Naive thymus-derived CD4-positive, alpha-beta T cell (primary cell): ENCODE data around the gene PPP1R12B. TPM values are rescaled to one million over a fixed set of nuclear protein-coding genes. Genes with fewer than 3 reads are reported as not detected.
"Not testable (repeated sequence)": the region's sequence is repeated elsewhere in the genome, so short reads cannot be mapped to it uniquely, and the experiment has no call there.

Experiments
- ATAC-seq: fragments of 150-1000 bp; cut with Tn5 transposase; 2 replicates; pipeline ENCODE4 v1.10.0; 2021; ENCODE audit warnings: mild to moderate bottlenecking, moderate library complexity
- CTCF ChIA-PET: fragments of 350-600 bp; sonication (Branson Sonifier 250); formaldehyde crosslinking; loops from one replicate; lab custom pipeline; 2021; ENCODE audit warnings: antibody characterized with exemption; lab: Charles Lee
- POLR2A ChIA-PET: fragments of 350-600 bp; sonication (Branson Sonifier 250); formaldehyde crosslinking; loops from one replicate; lab custom pipeline; 2021; ENCODE audit warnings: antibody characterized with exemption, inconsistent platforms; lab: Charles Lee
- DNase-seq, 9 donors: peaks; one replicate each; pipeline versions ENCODE4 v3.0.0 to v3.0.0-alpha.2; 2020 to 2022; ENCODE audit warnings: mixed read lengths in 1 of 9
- H3K27ac ChIP-seq: one replicate; pipeline ENCODE4 v1.7.0; 2013; ENCODE audit warnings: mild to moderate bottlenecking, low read depth, low read length, moderate library complexity
- H3K27me3 ChIP-seq, 2 donors: one replicate each; pipeline ENCODE4 v1.7.0; 2013; ENCODE audit warnings: low read length in 2 of 2, mild to moderate bottlenecking in 2 of 2, moderate library complexity in 2 of 2; ENCODE audit not compliant: control insufficient read depth in 2 of 2, insufficient read depth in 2 of 2
- H3K36me3 ChIP-seq, 3 experiments: 1 replicate in 2 of 3; 2 replicates in 1 of 3; pipeline ENCODE4 v1.7.0; 2013; ENCODE audit warnings: low read length in 3 of 3, mild to moderate bottlenecking in 3 of 3, moderate library complexity in 1 of 3; ENCODE audit not compliant: insufficient read depth in 3 of 3, control insufficient read depth in 2 of 3
- H3K4me1 ChIP-seq, 2 donors: one replicate each; pipeline ENCODE4 v1.7.0; 2013; ENCODE audit warnings: low read length in 2 of 2, mild to moderate bottlenecking in 2 of 2, moderate library complexity in 1 of 2; ENCODE audit not compliant: control insufficient read depth in 2 of 2, insufficient read depth in 2 of 2
- H3K4me3 ChIP-seq: 2 replicates; pipeline ENCODE4 v1.7.0; 2013; ENCODE audit warnings: mild to moderate bottlenecking, low read length
- H3K9me3 ChIP-seq, 3 experiments: 1 replicate in 2 of 3; 2 replicates in 1 of 3; pipeline ENCODE4 v1.7.0; 2013; ENCODE audit warnings: low read length in 3 of 3; ENCODE audit not compliant: control insufficient read depth in 2 of 3
- H3K27ac Mint-ChIP-seq, 9 donors: one replicate each; pipeline ENCODE4 v1.8.0; 2020 to 2022; ENCODE audit warnings: mixed read lengths in 9 of 9, mild to moderate bottlenecking in 8 of 9, moderate library complexity in 5 of 9, inconsistent platforms in 2 of 9
- H3K27me3 Mint-ChIP-seq, 5 donors: one replicate each; pipeline ENCODE4 v1.8.0; 2021 to 2022; ENCODE audit warnings: mixed read lengths in 5 of 5, mild to moderate bottlenecking in 1 of 5
- H3K36me3 Mint-ChIP-seq, 5 donors: one replicate each; pipeline ENCODE4 v1.8.0; 2020 to 2022; ENCODE audit warnings: mixed read lengths in 5 of 5, mild to moderate bottlenecking in 3 of 5, inconsistent platforms in 1 of 5
- H3K4me1 Mint-ChIP-seq, 7 donors: one replicate each; pipeline ENCODE4 v1.8.0; 2020 to 2022; ENCODE audit warnings: mixed read lengths in 7 of 7, mild to moderate bottlenecking in 3 of 7, inconsistent platforms in 1 of 7
- H3K4me3 Mint-ChIP-seq, 10 donors: one replicate each; pipeline ENCODE4 v1.8.0; 2020 to 2022; ENCODE audit warnings: mild to moderate bottlenecking in 10 of 10, mixed read lengths in 10 of 10, moderate library complexity in 6 of 10, inconsistent platforms in 2 of 10
- H3K9me3 Mint-ChIP-seq, 11 donors: one replicate each; pipeline ENCODE4 v1.8.0; 2020 to 2022; ENCODE audit warnings: mixed read lengths in 11 of 11, mild to moderate bottlenecking in 4 of 11, inconsistent platforms in 1 of 11, moderate library complexity in 1 of 11
- intact Hi-C, 2 donors: fragments of 100-400 bp; cut with micrococcal nuclease; formaldehyde crosslinking; loops; one replicate each; pipeline ENCODE4 v1.15.1; 2023
- polyA plus RNA-seq, 2 donors: library from polyadenylated mRNA; unstranded; fragments of 300-500 nt; fragmentation: Illumina TruSeq; gene quantifications; one replicate each; pipeline ENCODE4 v1.2.3, GENCODE V29; 2021
- total RNA-seq, 6 experiments: library from RNA in 5 of 6; stranded (reverse) in 5 of 6; gene quantifications; 1 replicate in 5 of 6; 2 replicates in 1 of 6; pipeline ENCODE4 v1.2.3 and lab custom pipeline; 2021 to 2026

The PPP1R12B gene
- total and polyA plus RNA-seq, 7 experiments from 2014 or later = 5.2 to 38.1 (median 26.8) TPM

DNA sequence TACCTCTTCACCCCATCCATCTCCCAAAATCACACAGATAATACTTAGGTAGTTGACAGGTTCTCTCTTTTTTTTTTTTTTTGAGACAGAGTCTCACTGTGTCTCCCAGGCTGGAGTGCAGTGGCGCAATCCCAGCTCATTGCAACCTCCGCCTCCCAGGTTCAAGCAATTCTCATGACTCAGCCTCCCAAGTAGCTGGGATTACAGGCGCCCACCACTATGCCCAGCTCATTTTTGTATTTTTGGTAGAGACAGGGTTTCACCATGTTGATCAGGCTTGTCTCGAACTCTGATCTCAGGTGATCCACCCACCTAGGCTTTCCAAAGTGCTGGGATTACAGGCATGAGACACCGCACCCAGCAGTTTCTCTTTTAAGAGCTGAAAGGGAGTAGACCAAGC lies 75.8 kb downstream of the PPP1R12B start:
- H3K36me3 Mint-ChIP-seq = peaks cover 1 to 39% (median 10%) of the 10 kb centered on the region in 5 donors
- H3K4me1 ChIP-seq, H3K9me3 ChIP-seq, intact Hi-C loops, H3K27me3 ChIP-seq, H3K36me3 ChIP-seq, H3K27ac ChIP-seq, CTCF ChIA-PET, H3K27me3 Mint-ChIP-seq, POLR2A ChIA-PET, H3K27ac Mint-ChIP-seq, H3K4me3 ChIP-seq, H3K4me1 Mint-ChIP-seq, DNase-seq, H3K4me3 Mint-ChIP-seq, H3K9me3 Mint-ChIP-seq, ATAC-seq: not testable (repeated sequence)

DNA sequence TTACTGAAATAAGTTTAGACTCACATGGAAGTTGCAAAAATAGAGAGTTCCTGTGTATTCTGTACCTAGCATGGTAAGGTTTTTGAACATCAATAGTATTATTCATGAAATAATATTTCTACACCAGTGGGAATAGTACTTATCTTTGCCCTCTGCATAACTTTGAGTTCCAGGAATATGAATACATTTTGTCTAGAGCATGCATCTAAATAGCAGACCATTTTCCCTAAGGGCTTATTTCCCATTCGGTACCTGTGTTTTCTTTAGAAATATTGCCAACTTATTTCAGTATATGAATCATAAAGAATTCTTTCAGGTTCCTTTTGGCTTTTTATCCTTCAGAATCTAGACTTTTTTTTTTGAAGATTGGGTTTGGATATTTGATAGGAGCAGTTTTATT lies 81.6 kb downstream of the PPP1R12B start:
- H3K36me3 ChIP-seq = peaks cover 0 to 15% (median 0%) of the 10 kb centered on the region in 3 experiments
- DNase-seq, H3K9me3 Mint-ChIP-seq, ATAC-seq, POLR2A ChIA-PET, H3K27ac ChIP-seq, H3K9me3 ChIP-seq, intact Hi-C loops, H3K4me3 ChIP-seq, CTCF ChIA-PET, H3K27me3 ChIP-seq, H3K27me3 Mint-ChIP-seq, H3K4me1 ChIP-seq, H3K27ac Mint-ChIP-seq, H3K4me1 Mint-ChIP-seq, H3K4me3 Mint-ChIP-seq: not testable (repeated sequence)
- H3K36me3 Mint-ChIP-seq = peaks cover 6 to 69% (median 24%) of the 10 kb centered on the region in 5 donors

DNA sequence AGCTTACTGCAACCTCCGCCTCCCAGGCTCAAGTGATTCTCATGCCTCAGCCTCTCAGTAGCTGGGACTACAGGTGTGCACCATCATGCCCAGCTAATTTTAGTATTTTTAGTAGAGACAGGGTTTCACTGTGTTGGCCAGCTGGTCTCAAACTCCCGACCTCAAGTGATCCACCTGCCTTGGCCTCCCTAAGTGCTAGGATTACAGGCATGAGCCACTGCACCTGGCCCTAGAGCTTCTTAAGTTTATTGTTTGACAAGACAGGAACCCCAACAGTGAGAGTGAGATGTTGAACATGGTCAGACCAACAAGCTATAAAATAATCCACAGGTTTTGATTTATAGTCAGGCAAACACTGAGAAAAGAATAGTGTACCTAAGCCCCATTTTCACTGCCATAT lies 83.8 kb downstream of the PPP1R12B start:
- peaks cover 6 to 67% (median 21%) of the 10 kb centered on the region in 5 donors for H3K36me3 Mint-ChIP-seq
- H3K9me3 ChIP-seq, DNase-seq, H3K4me3 Mint-ChIP-seq, intact Hi-C loops, CTCF ChIA-PET, ATAC-seq, H3K4me3 ChIP-seq, H3K4me1 Mint-ChIP-seq, H3K9me3 Mint-ChIP-seq, H3K27me3 ChIP-seq, H3K27me3 Mint-ChIP-seq, H3K4me1 ChIP-seq, POLR2A ChIA-PET, H3K27ac Mint-ChIP-seq, H3K27ac ChIP-seq: not testable (repeated sequence)
- peaks cover 0 to 21% (median 0%) of the 10 kb centered on the region in 3 experiments for H3K36me3 ChIP-seq

DNA sequence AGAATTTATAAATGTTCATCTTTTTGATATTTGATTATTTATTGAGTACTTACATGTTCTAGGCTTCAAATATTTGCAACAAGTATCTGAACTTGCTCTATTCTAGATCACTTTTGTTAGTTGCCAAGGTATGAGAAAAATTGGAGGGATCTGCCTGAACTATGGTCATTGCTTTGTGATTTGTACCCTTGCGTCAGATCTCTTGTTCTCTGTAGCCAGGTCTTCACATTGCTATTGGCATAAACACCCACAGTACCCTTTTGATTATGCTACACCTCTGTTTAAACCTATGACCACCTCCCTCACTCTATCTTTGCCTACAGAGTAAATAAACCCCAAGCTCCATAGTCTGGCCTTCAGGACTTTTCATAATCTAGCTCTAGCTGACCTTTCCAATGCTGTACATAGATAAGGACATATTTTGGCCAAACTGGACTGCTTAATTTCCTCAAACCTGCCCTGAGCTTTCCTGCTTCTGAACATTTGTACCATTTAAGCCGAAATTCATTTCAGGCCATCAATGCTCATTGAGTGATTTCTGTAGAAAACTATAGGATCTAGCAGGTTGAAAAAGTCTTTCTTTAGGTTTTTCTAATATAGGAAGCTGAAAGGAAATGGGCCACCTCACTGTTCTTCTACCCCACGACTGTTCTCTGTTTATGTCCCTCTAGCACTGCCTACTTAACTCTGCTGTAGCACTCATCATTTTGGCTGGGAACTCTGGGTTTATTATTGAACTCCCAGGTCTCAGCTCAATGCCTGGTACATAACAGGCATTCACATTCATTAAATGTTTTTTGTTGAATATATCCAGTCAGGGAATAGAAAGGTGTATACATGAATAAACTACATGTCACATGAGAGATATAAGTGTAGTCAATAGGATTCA lies 84.9 kb downstream of the PPP1R12B start:
- no peaks in the 10 kb centered on the region for H3K4me1 Mint-ChIP-seq
- no peaks in the 10 kb centered on the region for H3K9me3 Mint-ChIP-seq
- no peaks in the 10 kb centered on the region for H3K27me3 Mint-ChIP-seq
- Histone ChIP-seq H3K27me3 (no peaks in the 10 kb centered on the region), H3K9me3 (no peaks in the 10 kb centered on the region), H3K27ac (no peak overlapping the region), H3K36me3 (peaks cover 0 to 30% (median 0%) of the 10 kb centered on the region in 3 experiments), H3K4me1 (no peaks in the 10 kb centered on the region), H3K4me3 (no peak overlapping the region)
- H3K36me3 Mint-ChIP-seq = peaks cover 6 to 66% (median 19%) of the 10 kb centered on the region in 5 donors
- H3K4me3 Mint-ChIP-seq = no peak overlapping the region
- H3K27ac Mint-ChIP-seq = no peak overlapping the region
- no peak for DNase-seq
- ChIA-PET POLR2A (no interaction called here), CTCF (no interaction called here)
- intact Hi-C loops = no loop called here
- ATAC-seq = no peak

DNA sequence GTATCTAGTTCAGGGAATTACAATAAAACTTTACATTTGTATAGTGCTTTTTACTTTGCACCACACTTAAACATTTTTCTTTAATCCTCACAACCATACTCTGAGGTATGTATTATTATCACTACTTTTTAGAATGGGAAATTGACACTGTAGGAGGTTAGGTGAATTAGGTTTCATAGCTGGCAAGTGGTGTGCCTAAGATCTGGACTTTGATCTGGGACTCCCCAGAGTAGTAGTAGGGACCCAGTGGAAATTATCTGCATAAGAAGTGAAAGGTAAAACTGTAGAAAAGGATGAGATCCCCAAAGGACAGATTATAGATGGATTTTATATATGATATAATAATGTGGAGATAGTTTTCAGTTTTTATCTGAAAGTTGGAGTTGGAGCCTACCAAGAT lies 85.6 kb downstream of the PPP1R12B start:
- Mint-ChIP-seq H3K4me3 (no peak overlapping the region), H3K4me1 (no peaks in the 10 kb centered on the region), H3K9me3 (no peaks in the 10 kb centered on the region), H3K27ac (no peak overlapping the region), H3K36me3 (peaks cover 6 to 66% (median 16%) of the 10 kb centered on the region in 5 donors), H3K27me3 (no peaks in the 10 kb centered on the region)
- no peaks in the 10 kb centered on the region for H3K27me3 ChIP-seq
- DNase-seq (no peak), ATAC-seq (no peak)
- H3K4me3 ChIP-seq = no peak overlapping the region
- intact Hi-C loops = no loop called here
- ChIA-PET CTCF (no interaction called here), POLR2A (no interaction called here)
- no peak overlapping the region for H3K27ac ChIP-seq
- peaks cover 0 to 37% (median 0%) of the 10 kb centered on the region in 3 experiments for H3K36me3 ChIP-seq
- H3K4me1 ChIP-seq = no peaks in the 10 kb centered on the region
- H3K9me3 ChIP-seq = no peaks in the 10 kb centered on the region

DNA sequence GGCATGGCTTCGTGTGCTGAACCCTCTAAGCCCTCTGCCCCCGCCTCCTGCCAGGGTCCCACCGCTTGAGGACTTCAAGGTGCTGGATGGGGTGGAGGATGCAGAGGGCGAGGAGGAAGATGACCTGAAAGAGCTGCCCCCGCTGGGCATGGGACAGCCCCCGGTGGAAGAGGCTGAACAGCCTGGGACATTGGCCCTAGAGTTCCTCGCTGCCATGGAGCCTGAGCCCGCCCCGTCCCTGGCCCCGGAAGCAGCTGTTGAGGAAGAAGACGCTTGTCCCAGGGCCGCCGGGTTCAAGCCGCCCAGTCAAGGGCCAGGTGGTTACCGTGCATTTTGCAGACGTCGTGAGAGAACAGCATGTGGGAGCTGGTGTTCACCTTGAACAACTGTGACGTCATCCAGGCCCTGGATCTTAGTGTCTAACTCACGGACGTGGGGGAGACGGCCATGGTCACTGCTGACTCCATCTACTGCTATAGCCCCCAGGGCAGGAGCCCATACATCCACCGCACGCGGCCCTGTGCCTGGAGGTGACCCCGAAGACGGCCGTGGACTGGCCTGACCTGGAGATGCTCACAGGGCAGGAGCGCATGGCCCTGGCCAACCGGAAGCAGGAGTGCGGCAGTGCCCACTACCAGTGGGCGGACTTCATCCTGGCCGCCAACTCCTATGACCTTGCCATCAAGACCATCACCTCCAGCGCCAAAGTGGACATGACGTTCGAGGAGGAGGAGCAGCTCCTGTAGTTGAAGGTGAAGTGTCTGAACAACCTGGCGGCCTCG lies 90.1 kb downstream of the PPP1R12B start:
- no peak overlapping the region for H3K4me3 ChIP-seq
- Mint-ChIP-seq H3K4me3 (no peak overlapping the region), H3K36me3 (peaks cover 6 to 66% (median 32%) of the 10 kb centered on the region in 5 donors), H3K27me3 (no peaks in the 10 kb centered on the region), H3K9me3 (no peaks in the 10 kb centered on the region), H3K4me1 (no peaks in the 10 kb centered on the region), H3K27ac (no peak overlapping the region)
- POLR2A ChIA-PET = no interaction called here
- no peak for ATAC-seq
- no peaks in the 10 kb centered on the region for H3K27me3 ChIP-seq
- H3K9me3 ChIP-seq = no peaks in the 10 kb centered on the region
- CTCF ChIA-PET = interaction anchor here (0.6 kb wide), 1 partner anchor 281 kb away, joined by 6 read pairs; no protein-coding TSS in a partner anchor
- H3K4me1 ChIP-seq = no peaks in the 10 kb centered on the region
- DNase-seq = no peak
- no peak overlapping the region for H3K27ac ChIP-seq
- H3K36me3 ChIP-seq = peaks cover 0 to 48% (median 4%) of the 10 kb centered on the region in 3 experiments
- intact Hi-C loops = no loop called here
